GM19328 (cell line): ENCODE results near the gene GALR2.

Experiments
- ATAC-seq: cut with Tn5 transposase; IDR thresholded peaks from one replicate; pipeline ENCODE4 v1.9.1; 2021; ENCODE audit warnings: mild to moderate bottlenecking, moderate library complexity; ENCODE audit not compliant: unreplicated experiment

The GALR2 gene

GRCh38 chr17:76078860-76079534, 4.4 kb downstream of the GALR2 start, which contains the start of gene ZACN:
ZACN (plus strand) TSS chr17:76079182; CDS start chr17:76079265, 83 bp downstream.
- no peak for ATAC-seq

DNA sequence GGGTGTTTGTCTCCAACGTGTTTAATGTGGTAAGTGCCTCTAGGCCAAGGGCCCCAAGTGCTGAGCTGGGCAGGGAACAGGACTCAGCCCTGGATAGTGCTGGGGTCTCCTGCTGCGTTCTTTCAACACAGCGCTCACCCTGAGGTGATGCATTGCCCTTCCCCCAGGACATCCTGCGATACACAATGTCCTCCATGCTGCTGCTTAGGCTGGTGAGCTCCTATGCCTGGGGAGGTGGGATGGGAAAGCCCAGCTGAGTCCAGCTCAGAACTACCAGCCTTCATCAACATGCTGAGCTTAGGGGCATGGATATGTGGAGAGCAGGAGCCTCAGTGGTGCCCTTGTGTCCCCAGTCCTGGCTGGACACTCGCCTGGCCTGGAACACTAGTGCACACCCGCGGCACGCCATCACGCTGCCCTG, 5.0 kb downstream of the GALR2 start:
- no peak for ATAC-seq

GRCh38 chr17:76079956-76080767, 5.6 kb downstream of the GALR2 start:
- no peak for ATAC-seq

DNA sequence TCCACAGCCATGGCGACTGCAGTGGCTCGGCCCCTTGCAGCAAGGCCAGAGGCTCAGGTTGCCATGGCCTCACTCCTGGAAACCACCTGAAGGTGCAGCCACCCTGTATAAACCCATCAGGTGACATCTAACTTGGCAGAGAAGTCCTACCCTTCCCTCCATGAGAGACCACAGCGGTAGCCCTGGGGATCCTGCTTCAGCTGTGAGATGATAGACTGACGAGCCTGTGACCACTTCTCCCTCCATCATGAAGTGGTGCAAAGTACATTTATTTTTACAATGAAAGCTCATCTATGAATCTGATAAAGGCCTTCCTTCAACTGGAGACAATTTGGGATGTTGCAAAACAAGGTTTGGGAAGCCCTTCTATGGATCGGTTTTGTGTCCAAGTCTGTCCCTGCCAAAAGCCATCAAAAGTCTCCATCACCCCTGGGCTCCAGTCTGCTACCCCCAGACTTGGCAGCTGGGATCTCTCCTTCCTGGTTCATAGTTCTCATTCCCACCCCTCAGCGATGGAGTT, 6.2 kb downstream of the GALR2 start:
- ATAC-seq: no peak

GRCh38 chr17:76081295-76082210, 7.0 kb downstream of the GALR2 start:
- no peak for ATAC-seq

DNA sequence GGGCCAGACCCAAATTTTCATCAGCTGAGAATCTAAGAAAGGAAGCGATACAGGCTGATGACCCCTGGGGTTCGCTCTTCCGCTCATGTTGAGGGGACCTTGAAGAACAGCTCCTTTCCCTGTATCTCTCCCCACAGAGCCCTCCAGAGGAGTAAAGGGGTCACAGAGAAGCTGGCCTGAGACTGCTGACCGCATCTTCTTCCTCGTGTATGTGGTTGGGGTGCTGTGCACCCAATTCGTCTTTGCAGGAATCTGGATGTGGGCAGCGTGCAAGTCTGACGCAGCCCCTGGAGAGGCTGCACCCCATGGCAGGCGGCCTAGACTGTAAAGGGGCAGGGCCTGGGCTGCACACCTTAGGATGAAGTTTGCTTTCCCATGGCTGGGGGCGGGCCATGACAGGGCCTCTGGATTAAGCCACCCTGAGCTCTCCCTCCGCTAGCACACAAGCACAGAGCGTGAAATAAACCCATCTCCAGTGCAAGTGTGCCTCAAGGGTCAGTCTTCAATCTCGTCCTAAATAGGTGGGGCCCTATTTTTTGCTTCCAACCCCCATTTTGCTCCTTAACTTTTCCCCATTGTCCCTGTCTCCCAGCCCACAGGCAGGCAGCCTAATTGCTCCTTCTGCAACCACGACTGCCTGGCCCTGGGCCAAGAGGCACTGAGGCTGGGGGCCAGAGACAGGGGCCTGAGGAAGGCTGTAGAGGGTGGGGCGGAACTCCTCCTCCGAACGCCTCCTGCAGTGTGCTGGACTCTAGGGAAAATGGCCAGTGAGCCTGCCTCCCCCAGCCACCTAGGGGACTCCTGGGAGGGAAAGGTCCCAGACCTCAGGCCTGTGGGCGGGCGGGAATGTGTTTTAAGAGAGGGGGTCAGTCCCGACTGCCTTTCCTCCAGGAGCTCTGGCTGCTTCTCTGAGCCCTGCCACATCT, 8.0 kb downstream of the GALR2 start:
- no peak for ATAC-seq

DNA sequence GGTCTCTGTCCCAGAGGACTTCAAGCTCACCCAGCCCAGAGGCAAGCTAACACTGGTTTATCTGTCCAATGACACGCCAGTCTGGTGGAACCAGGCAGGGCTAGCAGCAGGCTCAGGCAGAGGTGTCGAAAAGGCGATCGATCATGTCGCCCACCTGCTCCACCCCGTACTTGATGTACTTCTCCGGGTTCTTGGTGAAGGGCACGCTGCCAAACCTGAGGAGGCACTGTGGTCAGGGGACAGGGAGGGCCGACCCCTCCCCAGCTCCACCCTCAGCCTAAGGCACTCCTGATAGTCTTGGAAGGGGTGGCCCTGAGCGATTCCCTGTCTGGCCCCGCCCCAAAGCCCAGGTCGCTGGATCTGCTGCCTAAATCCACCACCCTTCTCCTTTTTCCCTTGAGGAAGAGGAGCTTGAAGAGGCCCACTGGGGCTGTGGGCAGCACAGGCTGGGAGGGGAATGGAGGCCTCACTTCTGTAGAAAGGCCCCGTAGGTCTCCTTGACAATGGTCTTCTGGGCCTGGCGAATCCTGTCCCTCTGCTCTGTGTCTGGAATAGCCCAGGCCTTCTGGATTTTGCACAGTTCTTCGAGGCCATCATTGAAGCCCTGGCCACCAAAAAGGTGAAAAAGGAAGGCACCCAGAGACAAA, 9.1 kb downstream of the GALR2 start:
- no peak for ATAC-seq

GRCh38 chr17:76085066-76085730, 10.6 kb downstream of the GALR2 start:
- ATAC-seq: no peak

GRCh38 chr17:76085731-76086366, 11.3 kb downstream of the GALR2 start:
- ATAC-seq: no peak

GRCh38 chr17:76086384-76086783, 11.8 kb downstream of the GALR2 start:
- no peak for ATAC-seq

DNA sequence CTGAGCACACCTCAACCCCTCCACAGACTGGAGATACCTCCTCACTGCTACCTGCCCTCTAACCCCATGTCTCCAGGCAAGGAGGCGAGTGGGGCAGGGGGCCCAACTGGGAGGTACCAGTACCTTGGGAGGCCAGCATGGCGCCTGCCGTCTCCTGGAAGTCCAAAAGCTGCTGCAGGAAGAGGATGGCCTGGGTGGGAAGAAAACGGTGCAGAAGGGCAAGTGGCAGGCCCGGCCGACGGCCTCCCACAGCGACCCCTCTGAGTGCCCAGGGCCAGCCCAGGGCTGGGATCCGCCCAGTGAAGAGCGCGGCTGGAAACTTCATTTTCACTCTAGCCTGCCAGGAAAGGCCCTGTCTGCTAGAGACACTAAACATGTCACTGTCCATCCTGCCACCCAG, 12.9 kb downstream of the GALR2 start:
- ATAC-seq: no peak

GRCh38 chr17:76088041-76088867, 13.7 kb downstream of the GALR2 start:
- ATAC-seq: no peak

GRCh38 chr17:76088868-76089576, 14.4 kb downstream of the GALR2 start:
- ATAC-seq: no peak

GRCh38 chr17:76089680-76090516, 15.3 kb downstream of the GALR2 start:
- no peak for ATAC-seq

DNA sequence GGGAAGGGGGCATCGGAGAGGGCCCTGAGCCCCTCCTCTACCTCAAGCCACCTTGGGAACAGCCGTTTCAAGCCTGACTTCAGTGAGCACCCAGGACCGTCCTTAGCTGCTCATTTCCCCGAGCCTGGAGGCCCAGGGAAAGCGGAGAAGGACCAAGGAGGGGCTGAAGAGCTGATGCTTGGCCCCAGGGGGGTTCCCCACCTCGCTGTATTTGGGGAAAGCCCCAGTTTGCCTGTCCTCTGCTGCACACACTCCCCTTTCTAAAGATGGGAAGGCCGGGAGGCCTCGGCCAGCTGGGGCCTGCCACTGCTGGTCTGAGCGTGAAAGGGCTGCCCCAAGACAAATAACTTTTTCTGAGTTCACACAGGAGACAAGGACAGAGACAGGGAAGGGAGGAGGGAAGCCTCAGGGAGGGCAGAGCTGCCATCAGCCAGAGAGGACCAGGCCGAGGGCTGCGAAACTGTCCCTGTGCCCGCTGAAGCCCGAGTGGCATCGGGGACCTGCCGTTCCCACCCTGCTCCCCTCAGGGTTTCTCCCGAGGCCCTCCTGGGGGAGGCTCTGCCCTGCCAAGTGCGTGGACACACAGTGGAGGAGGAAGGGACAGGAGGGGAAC, 16.0 kb downstream of the GALR2 start:
- ATAC-seq: no peak
